HCT116 (cell line): ENCODE data around the gene CLSTN1. TPM values are rescaled to one million over a fixed set of nuclear protein-coding genes. Genes with fewer than 3 reads are reported as not detected.

Experiments
- ATAC-seq: fragments of 200-7000 bp; cut with Tn5 transposase; 2 replicates; pipeline ENCODE4 v1.9.1; 2020; ENCODE audit warnings: mild to moderate bottlenecking, moderate library complexity
- BruUV-seq: library from RNA; stranded (reverse); fragments of 400-500 nt; replicated peaks from 2 replicates; lab custom pipeline; 2021; lab: Mats Ljungman, UMichigan
- CTCF ChIA-PET: fragments of 300-600 bp; sonication (Branson Sonifier 250); formaldehyde crosslinking; loops from one replicate; lab custom pipeline; 2021; ENCODE audit warnings: antibody characterized with exemption; lab: Charles Lee
- POLR2A ChIA-PET: fragments of 300-600, 350-600 bp; sonication (Branson Sonifier 250); formaldehyde crosslinking; loops from one replicate; lab custom pipeline; 2021; ENCODE audit warnings: antibody characterized with exemption; lab: Charles Lee
- RAD21 ChIA-PET, 2 experiments: fragments of 300-600 bp; sonication (Branson Sonifier 250); formaldehyde crosslinking; loops; one replicate each; lab custom pipeline; 2023; ENCODE audit warnings: low total read pairs in 2 of 2; ENCODE audit not compliant: uncharacterized antibody in 2 of 2, unreplicated experiment in 2 of 2, low non-redundant PET in 1 of 2; lab: Charles Lee
- DNase-seq: peaks from one replicate; pipeline ENCODE4 v3.0.0-alpha.2; 2010; ENCODE audit warnings: low read depth, low spot score
- H2AFZ ChIP-seq: fragments of 200-600 bp; shearing (Covaris generic), sonication (generic); 2 replicates; pipeline ENCODE4 v1.6.1; 2017; ENCODE audit warnings: low read depth, mixed run types, mixed read lengths, antibody characterized with exemption, low read length; ENCODE audit not compliant: poor library complexity, severe bottlenecking
- H3K27ac ChIP-seq: 2 replicates; pipeline ENCODE4 v1.5.1; 2012; ENCODE audit warnings: low read depth, low read length
- H3K27me3 ChIP-seq: fragments of 200-600 bp; sonication (generic); 2 replicates; pipeline ENCODE4 v1.6.1; 2016; ENCODE audit warnings: mixed run types, low read length, mixed read lengths; ENCODE audit not compliant: insufficient read depth
- H3K36me3 ChIP-seq, 2 experiments: fragments of 200-500 bp in 1 of 2; fragments of 200-600 bp in 1 of 2; sonication (Bioruptor generic) in 1 of 2; sonication (generic) in 1 of 2; 2 replicates each; pipeline versions ENCODE4 v1.5.1 to v1.6.1; 2014 to 2016; ENCODE audit warnings: low read length in 2 of 2, inconsistent platforms in 1 of 2, mixed read lengths in 1 of 2, mixed run types in 1 of 2; ENCODE audit not compliant: insufficient read depth in 2 of 2, control insufficient read depth in 1 of 2
- H3K4me1 ChIP-seq, 2 experiments: fragments of 200-600 bp in 1 of 2; sonication (generic) in 1 of 2; 2 replicates each; pipeline versions ENCODE4 v1.5.1 to v1.6.1; 2012 to 2017; ENCODE audit warnings: low read length in 2 of 2, inconsistent platforms in 1 of 2, mild to moderate bottlenecking in 1 of 2, mixed read lengths in 1 of 2, mixed run types in 1 of 2, moderate library complexity in 1 of 2; ENCODE audit not compliant: insufficient read depth in 2 of 2, control insufficient read depth in 1 of 2
- H3K4me2 ChIP-seq: fragments of 200-600 bp; sonication (generic); 2 replicates; pipeline ENCODE4 v1.6.1; 2017; ENCODE audit warnings: mixed run types, low read length, mixed read lengths
- H3K4me3 ChIP-seq, 2 experiments: fragments of 200-600 bp in 1 of 2; sonication (generic) in 1 of 2; replicated peaks in 1 of 2; 2 replicates each; pipeline ENCODE4 v1.5.1; 2011 to 2016; ENCODE audit warnings: low read length in 2 of 2, control low read depth in 1 of 2, low read depth in 1 of 2, mild to moderate bottlenecking in 1 of 2, mixed read lengths in 1 of 2, mixed run types in 1 of 2
- H3K79me2 ChIP-seq: fragments of 200-600 bp; sonication (generic); 2 replicates; pipeline ENCODE4 v1.6.1; 2017; ENCODE audit warnings: mild to moderate bottlenecking, mixed run types, low read length, moderate library complexity, mixed read lengths; ENCODE audit not compliant: insufficient read depth
- H3K9ac ChIP-seq: fragments of 200-600 bp; sonication (generic); 2 replicates; pipeline ENCODE4 v1.6.1; 2016; ENCODE audit warnings: low read length, mixed read lengths
- H3K9me2 ChIP-seq: fragments of 200-600 bp; sonication (generic), shearing (Covaris generic); 2 replicates; pipeline ENCODE4 v1.6.1; 2017; ENCODE audit warnings: mixed run types, mild to moderate bottlenecking, moderate library complexity; ENCODE audit not compliant: insufficient read depth
- H3K9me3 ChIP-seq, 2 experiments: fragments of 200-500 bp in 1 of 2; fragments of 200-600 bp in 1 of 2; sonication (Bioruptor generic) in 1 of 2; sonication (generic) in 1 of 2; 2 replicates each; pipeline ENCODE4 v1.6.1; 2014 to 2017; ENCODE audit warnings: low read length in 2 of 2, mixed read lengths in 2 of 2, inconsistent platforms in 1 of 2, low read depth in 1 of 2, mild to moderate bottlenecking in 1 of 2, mixed run types in 1 of 2, moderate library complexity in 1 of 2; ENCODE audit not compliant: control insufficient read depth in 1 of 2, insufficient read depth in 1 of 2
- H4K20me1 ChIP-seq: fragments of 200-600 bp; sonication (generic), shearing (Covaris generic); 2 replicates; pipeline ENCODE4 v1.6.1; 2017; ENCODE audit warnings: mixed run types, mild to moderate bottlenecking, moderate library complexity; ENCODE audit not compliant: insufficient read depth
- ATF3 ChIP-seq: IDR thresholded peaks from 2 replicates; pipeline ENCODE4 v1.6.1; 2012
- CBX3 ChIP-seq: IDR thresholded peaks from 2 replicates; pipeline ENCODE4 v1.6.1; 2012; ENCODE audit warnings: low read depth
- CEBPB ChIP-seq: IDR thresholded peaks from 2 replicates; pipeline ENCODE4 v1.6.1; 2012; ENCODE audit warnings: low read depth
- EGR1 ChIP-seq: IDR thresholded peaks from 2 replicates; pipeline ENCODE4 v1.6.1; 2012; ENCODE audit warnings: low read depth
- ELF1 ChIP-seq: IDR thresholded peaks from 2 replicates; pipeline ENCODE4 v1.6.1; 2012; ENCODE audit warnings: low read depth, borderline replicate concordance
- EZH2 ChIP-seq: fragments of 200-600 bp; sonication (generic); IDR thresholded peaks from 2 replicates; pipeline ENCODE4 v1.6.1; 2017; ENCODE audit warnings: antibody characterized with exemption, mixed run types
- EZH2phosphoT487 ChIP-seq: fragments of 200-600 bp; IDR thresholded peaks from 2 replicates; pipeline ENCODE4 v1.6.1; 2018; ENCODE audit warnings: antibody characterized with exemption, borderline replicate concordance
- FOSL1 ChIP-seq: IDR thresholded peaks from 2 replicates; pipeline ENCODE4 v1.6.1; 2012; ENCODE audit warnings: low read depth
- JUND ChIP-seq: IDR thresholded peaks from 2 replicates; pipeline ENCODE4 v1.6.1; 2012
- MAX ChIP-seq: IDR thresholded peaks from 2 replicates; pipeline ENCODE4 v1.6.1; 2012
- POLR2A ChIP-seq: IDR thresholded peaks from 2 replicates; pipeline ENCODE4 v1.7.0; 2011; ENCODE audit warnings: borderline replicate concordance; ENCODE audit not compliant: insufficient read depth, insufficient read length; ENCODE audit errors: extremely low read depth
- POLR2AphosphoS5 ChIP-seq: IDR thresholded peaks from 2 replicates; pipeline ENCODE4 v1.6.1; 2011; ENCODE audit warnings: mild to moderate bottlenecking, low read depth, low read length, moderate library complexity
- RAD21 ChIP-seq: IDR thresholded peaks from 2 replicates; pipeline ENCODE4 v1.6.1; 2012; ENCODE audit warnings: low read depth, mild to moderate bottlenecking
- REST ChIP-seq: IDR thresholded peaks from 2 replicates; pipeline ENCODE4 v1.6.1; 2012; ENCODE audit warnings: low read depth
- SIN3A ChIP-seq: IDR thresholded peaks from 2 replicates; pipeline ENCODE4 v1.6.1; 2012; ENCODE audit warnings: low read depth
- SP1 ChIP-seq: IDR thresholded peaks from 2 replicates; pipeline ENCODE4 v1.6.1; 2012; ENCODE audit warnings: low read depth
- SRF ChIP-seq: IDR thresholded peaks from 2 replicates; pipeline ENCODE4 v1.6.1; 2012; ENCODE audit warnings: low read depth
- TCF7L2 ChIP-seq: IDR thresholded peaks from 2 replicates; pipeline ENCODE4 v1.7.0; 2011; ENCODE audit warnings: borderline replicate concordance, inconsistent platforms; ENCODE audit not compliant: insufficient read depth, insufficient read length; ENCODE audit errors: extremely low read depth
- YY1 ChIP-seq: IDR thresholded peaks from 2 replicates; pipeline ENCODE4 v1.6.1; 2011; ENCODE audit warnings: low read length, low read depth, moderate library complexity, mild to moderate bottlenecking; ENCODE audit not compliant: insufficient replicate concordance; ENCODE audit errors: extremely low read depth
- ZNF274 ChIP-seq: fragments of 200-500 bp; sonication (Bioruptor generic); IDR thresholded peaks from 2 replicates; pipeline ENCODE4 v1.6.1; 2014; ENCODE audit warnings: mild to moderate bottlenecking, low read depth, low read length, inconsistent platforms
- intact Hi-C: fragments of 100-400 bp; cut with micrococcal nuclease; formaldehyde crosslinking; loops from 2 replicates; pipeline ENCODE4 v1.10.0; 2022
- total RNA-seq: library from RNA; stranded (reverse); gene quantifications from one replicate; pipeline ENCODE4 v1.2.1, GENCODE V29; 2021; ENCODE audit not compliant: unreplicated experiment

CLSTN1 gene
- total RNA-seq, 1 experiment from 2014 or later, result 113 TPM

GRCh38 chr1:9723926-9724325 is 99.8 kb downstream of the CLSTN1 start:
- Histone ChIP-seq H3K27me3 (no peaks in the 10 kb centered on the region), H3K9me3 (no peaks in the 10 kb centered on the region), H4K20me1 (no peaks in the 10 kb centered on the region), H3K9me2 (no peaks in the 10 kb centered on the region), H3K9ac (no peak overlapping the region), H2AFZ (no peak overlapping the region), H3K4me1 (peaks cover 6 to 15% of the 10 kb centered on the region in 2 experiments), H3K27ac (no peak overlapping the region), H3K36me3 (no peaks in the 10 kb centered on the region; a peak in 2 of 4 replicates)
- CTCF ChIA-PET, result interaction anchor here (0.6 kb wide), 1 partner anchor 22 kb away, joined by 3 read pairs; no protein-coding TSS in a partner anchor
- POLR2A ChIA-PET, result no interaction called here
- no peak for DNase-seq
- intact Hi-C loops, result loop anchor here (2.0 kb wide), 1 partner anchor 143 kb away; no protein-coding TSS in a partner anchor
- RAD21 ChIA-PET, result no interaction called here
- no TSS peak for BruUV-seq
- TF ChIP-seq SRF, result no peak
- TF ChIP-seq ZNF274, result no peak
- no peak for TF ChIP-seq RAD21
- TF ChIP-seq ELF1, result no peak
- no peak for TF ChIP-seq CBX3
- no peak for TF ChIP-seq FOSL1
- no peak for TF ChIP-seq CEBPB
- no peak for TF ChIP-seq SIN3A
- TF ChIP-seq EZH2phosphoT487, result no peak
- no peak for TF ChIP-seq EGR1
- no peak for TF ChIP-seq YY1
- TF ChIP-seq POLR2A, result no peak
- TF ChIP-seq JUND, result no peak
- no peak for TF ChIP-seq MAX
- TF ChIP-seq SP1, result no peak
- TF ChIP-seq TCF7L2, result no peak
- no peak for TF ChIP-seq ATF3
- TF ChIP-seq EZH2, result no peak
- TF ChIP-seq REST, result no peak
- TF ChIP-seq POLR2AphosphoS5, result no peak
- TF ChIP-seq, all 23 proteins: peak for 0
- Histone ChIP-seq H3K79me2 (no peaks in the 10 kb centered on the region), H3K4me3 (no peak overlapping the region), H3K4me2 (no peak overlapping the region)
- ATAC-seq, result no peak
